OCI-LY1 (cell line): ENCODE results near the gene APLP2.

Source experiments
- H2AFZ ChIP-seq: fragments of 200-600 bp; sonication (generic), shearing (Covaris generic); 2 replicates; pipeline ENCODE4 v1.6.0; 2014; ENCODE audit warnings: antibody characterized with exemption, mild to moderate bottlenecking, low read length
- H3F3A ChIP-seq: fragments of 200-600 bp; sonication (generic), shearing (Covaris generic); 2 replicates; pipeline ENCODE4 v1.6.0; 2014; ENCODE audit warnings: mild to moderate bottlenecking, antibody characterized with exemption, low read length, moderate library complexity; ENCODE audit not compliant: insufficient read depth
- H3K27ac ChIP-seq: fragments of 200-600 bp; sonication (generic); 2 replicates; pipeline ENCODE4 v1.5.1; 2014; ENCODE audit warnings: low read length, mixed run types, mild to moderate bottlenecking, low read depth; ENCODE audit not compliant: poor library complexity, severe bottlenecking
- H3K27me3 ChIP-seq: fragments of 200-600 bp; sonication (generic); 2 replicates; pipeline ENCODE4 v1.6.0; 2014; ENCODE audit warnings: antibody characterized with exemption, mild to moderate bottlenecking, low read length, moderate library complexity; ENCODE audit not compliant: insufficient read depth
- H3K36me3 ChIP-seq: fragments of 200-600 bp; sonication (generic); 2 replicates; pipeline ENCODE4 v1.6.1; 2014; ENCODE audit warnings: mild to moderate bottlenecking, antibody characterized with exemption, low read length, moderate library complexity, mixed read lengths; ENCODE audit not compliant: insufficient read depth
- H3K4me1 ChIP-seq: fragments of 200-600 bp; sonication (generic); 2 replicates; pipeline ENCODE4 v1.5.1; 2014; ENCODE audit warnings: mild to moderate bottlenecking, low read length, moderate library complexity; ENCODE audit not compliant: insufficient read depth, severe bottlenecking
- H3K4me2 ChIP-seq: fragments of 200-600 bp; sonication (generic), shearing (Covaris generic); 2 replicates; pipeline ENCODE4 v1.6.1; 2014; ENCODE audit warnings: low read length
- H3K4me3 ChIP-seq: fragments of 200-600 bp; sonication (generic); 2 replicates; pipeline ENCODE4 v1.5.1; 2014; ENCODE audit warnings: low read length, low read depth, mild to moderate bottlenecking, mixed read lengths; ENCODE audit not compliant: poor library complexity, severe bottlenecking
- H3K79me2 ChIP-seq: fragments of 200-600 bp; shearing (Covaris generic); 2 replicates; pipeline ENCODE4 v1.6.1; 2016; ENCODE audit warnings: mixed run types, low read length, mixed read lengths; ENCODE audit not compliant: insufficient read depth
- H3K9ac ChIP-seq: fragments of 200-600 bp; sonication (generic), shearing (Covaris generic); 2 replicates; pipeline ENCODE4 v1.6.1; 2014; ENCODE audit warnings: mild to moderate bottlenecking, low read length, mixed read lengths
- H3K9me2 ChIP-seq: fragments of 200-600 bp; sonication (generic), shearing (Covaris generic); 2 replicates; pipeline ENCODE4 v1.6.1; 2014; ENCODE audit warnings: low read depth, mild to moderate bottlenecking, low read length, mixed read lengths
- H3K9me3 ChIP-seq: fragments of 200-600 bp; shearing (Covaris generic); 2 replicates; pipeline ENCODE4 v1.6.1; 2014; ENCODE audit warnings: low read length, mixed read lengths
- H4K20me1 ChIP-seq: fragments of 200-600 bp; sonication (generic), shearing (Covaris generic); 2 replicates; pipeline ENCODE4 v1.6.0; 2016; ENCODE audit warnings: mild to moderate bottlenecking, low read length; ENCODE audit not compliant: insufficient read depth
- CTCF ChIP-seq: fragments of 200-600 bp; sonication (generic), shearing (Covaris generic); IDR thresholded peaks from 2 replicates; pipeline ENCODE4 v1.5.1; 2017; ENCODE audit warnings: mild to moderate bottlenecking, antibody characterized with exemption, low read length, moderate library complexity, mixed read lengths
- EZH2 ChIP-seq: fragments of 200-600 bp; sonication (generic), shearing (Covaris generic); IDR thresholded peaks from 2 replicates; pipeline ENCODE4 v1.8.0; 2017; ENCODE audit warnings: borderline replicate concordance, mixed run types, mild to moderate bottlenecking, antibody characterized with exemption, low read length, moderate library complexity, mixed read lengths

APLP2 gene

GRCh38 chr11:130054966-130055365 is 14.7 kb upstream of the APLP2 start:
- H3K9me2 ChIP-seq, result no peaks in the 10 kb centered on the region
- no peaks in the 10 kb centered on the region for H3K4me1 ChIP-seq
- no peaks in the 10 kb centered on the region for H3K79me2 ChIP-seq
- no peaks in the 10 kb centered on the region for H4K20me1 ChIP-seq
- no peak overlapping the region for H3K27ac ChIP-seq
- H3K4me3 ChIP-seq, result no peak overlapping the region
- no peak for TF ChIP-seq CTCF
- TF ChIP-seq EZH2, result no peak
- no peak overlapping the region for H3K9ac ChIP-seq
- H2AFZ ChIP-seq, result no peak overlapping the region
- no peaks in the 10 kb centered on the region for H3K27me3 ChIP-seq
- H3K36me3 ChIP-seq, result no peaks in the 10 kb centered on the region; the same call in 1 of the 2 replicates
- no peaks in the 10 kb centered on the region for H3K9me3 ChIP-seq
- no peak overlapping the region for H3K4me2 ChIP-seq
- no peaks in the 10 kb centered on the region for H3F3A ChIP-seq

- no peak overlapping the region for H3K4me2 ChIP-seq
- H3K9me3 ChIP-seq, result no peaks in the 10 kb centered on the region
- H3K4me1 ChIP-seq, result no peaks in the 10 kb centered on the region
- no peak overlapping the region for H3K27ac ChIP-seq
- no peaks in the 10 kb centered on the region for H3F3A ChIP-seq
- no peaks in the 10 kb centered on the region; the same call in 1 of the 2 replicates for H3K36me3 ChIP-seq
- no peaks in the 10 kb centered on the region for H3K9me2 ChIP-seq
- no peaks in the 10 kb centered on the region for H3K27me3 ChIP-seq
- no peak overlapping the region for H3K9ac ChIP-seq
- no peaks in the 10 kb centered on the region for H3K79me2 ChIP-seq
- no peaks in the 10 kb centered on the region for H4K20me1 ChIP-seq
- H2AFZ ChIP-seq, result no peak overlapping the region
- TF ChIP-seq EZH2 (no peak), CTCF (no peak)
- H3K4me3 ChIP-seq, result no peak overlapping the region
Observed at GRCh38 chr11:130055617-130056016, 14.1 kb upstream of the APLP2 start.

GRCh38 chr11:130061017-130061416 is 8.7 kb upstream of the APLP2 start:
- H3K27me3 ChIP-seq, result no peaks in the 10 kb centered on the region
- no peaks in the 10 kb centered on the region for H3K9me2 ChIP-seq
- no peaks in the 10 kb centered on the region; the same call in 1 of the 2 replicates for H3K36me3 ChIP-seq
- no peaks in the 10 kb centered on the region for H3K4me1 ChIP-seq
- no peak overlapping the region for H3K27ac ChIP-seq
- no peaks in the 10 kb centered on the region for H3F3A ChIP-seq
- no peak overlapping the region for H3K9ac ChIP-seq
- H2AFZ ChIP-seq, result no peak overlapping the region
- TF ChIP-seq CTCF (no peak), EZH2 (no peak)
- no peaks in the 10 kb centered on the region for H3K9me3 ChIP-seq
- H3K4me3 ChIP-seq, result no peak overlapping the region
- no peaks in the 10 kb centered on the region for H3K79me2 ChIP-seq
- no peak overlapping the region for H3K4me2 ChIP-seq
- no peaks in the 10 kb centered on the region for H4K20me1 ChIP-seq
